ENCODE results near the gene ITGA6. TPM values are rescaled to one million over a fixed set of nuclear protein-coding genes. Genes with fewer than 3 reads are reported as not detected.

Gene ITGA6
- polyA plus RNA-seq, 1 donor: 84.2 TPM

Other genes starting within 250 kb of the ITGA6 start
- gene PDK1, start 128.5 kb downstream of the ITGA6 start, polyA plus RNA-seq (ENCODE audit: insufficient read length): 25.5 TPM